HFFc6 (cell line): ENCODE measurements around the gene SMAD3. TPM values are rescaled to one million over a fixed set of nuclear protein-coding genes. Genes with fewer than 3 reads are reported as not detected.
"Not testable (repeated sequence)": the region's sequence is repeated elsewhere in the genome, so short reads cannot be mapped to it uniquely, and the experiment has no call there.

Experiments
- DNase-seq: peaks from one replicate; pipeline ENCODE4 v3.0.0-alpha.2; 2018
- H3K27ac Mint-ChIP-seq: 2 replicates; pipeline ENCODE4 v1.8.0; 2020; ENCODE audit warnings: mild to moderate bottlenecking, mixed read lengths
- H3K27me3 Mint-ChIP-seq: 2 replicates; pipeline ENCODE4 v1.8.0; 2021; ENCODE audit warnings: mild to moderate bottlenecking, moderate library complexity, mixed read lengths; ENCODE audit not compliant: insufficient read depth
- H3K36me3 Mint-ChIP-seq: 2 replicates; pipeline ENCODE4 v1.8.0; 2021; ENCODE audit warnings: low read depth, mixed read lengths
- H3K4me1 Mint-ChIP-seq: 2 replicates; pipeline ENCODE4 v1.8.0; 2020; ENCODE audit warnings: low read depth, mixed read lengths
- H3K4me3 Mint-ChIP-seq: 2 replicates; pipeline ENCODE4 v1.8.0; 2020; ENCODE audit warnings: mild to moderate bottlenecking, moderate library complexity, mixed read lengths
- H3K9me3 Mint-ChIP-seq: 2 replicates; pipeline ENCODE4 v1.8.0; 2020; ENCODE audit warnings: mild to moderate bottlenecking, mixed read lengths
- total RNA-seq, 6 experiments: library from RNA; stranded (reverse); fragmentation: NEBNext Ultra II Directional; extraction: Animal tissue kit (Norgen Biotek cat#: 25700); gene quantifications; 2 replicates in 1 of 6; 3 replicates in 5 of 6; pipeline ENCODE4 v1.2.3, GENCODE V29; 2021
- TF ChIP-seq, protein P1 (sequence below): fragments of 200-600 bp; sonication (generic); IDR thresholded peaks from 2 replicates; pipeline ENCODE4 v1.5.0; 2021; ENCODE audit warnings: antibody characterized with exemption, mild to moderate bottlenecking

SMAD3 gene
- total RNA-seq, 6 experiments from 2014 or later = 54.3 to 132 (median 118) TPM

DNA sequence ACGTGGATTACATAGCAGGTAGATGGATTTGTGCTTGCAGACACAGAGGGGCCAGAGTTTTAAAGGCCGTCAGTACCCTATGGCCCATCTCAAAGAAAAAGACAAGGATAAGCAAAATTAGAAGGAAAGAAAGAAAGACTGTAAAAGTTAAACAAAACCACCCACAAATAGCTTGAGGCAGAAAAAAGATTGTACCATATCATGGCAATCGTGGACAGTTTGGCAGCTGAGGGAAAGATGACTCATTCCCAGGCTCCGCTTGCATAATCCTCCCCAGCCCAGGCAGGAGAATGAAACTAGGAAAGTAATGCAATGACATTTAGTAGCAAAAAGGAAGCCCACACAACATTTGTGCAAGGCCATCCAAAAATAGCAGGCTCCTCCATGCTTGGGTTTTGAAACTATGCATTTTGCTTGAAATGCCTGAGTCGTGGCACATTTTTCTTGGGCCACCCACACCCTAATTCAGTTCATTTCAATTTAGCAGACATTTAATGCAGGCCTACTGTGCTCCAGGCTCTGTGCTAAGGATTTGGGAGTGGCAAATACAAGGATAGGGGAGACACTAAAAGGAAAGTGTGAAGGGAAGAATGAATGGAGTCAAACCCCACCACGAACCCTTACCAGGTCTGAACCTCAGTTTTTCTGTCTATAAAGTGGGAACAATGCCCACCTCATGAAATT lies 40.9 kb upstream of the SMAD3 start:
- peaks cover 70% of the 10 kb centered on the region for H3K4me1 Mint-ChIP-seq
- H3K27ac Mint-ChIP-seq = peak overlapping the region; percentile 91
- H3K9me3 Mint-ChIP-seq = no peaks in the 10 kb centered on the region
- H3K36me3 Mint-ChIP-seq = no peaks in the 10 kb centered on the region
- peak overlapping the region; percentile 76 for H3K4me3 Mint-ChIP-seq
- TF ChIP-seq, protein P1, sequence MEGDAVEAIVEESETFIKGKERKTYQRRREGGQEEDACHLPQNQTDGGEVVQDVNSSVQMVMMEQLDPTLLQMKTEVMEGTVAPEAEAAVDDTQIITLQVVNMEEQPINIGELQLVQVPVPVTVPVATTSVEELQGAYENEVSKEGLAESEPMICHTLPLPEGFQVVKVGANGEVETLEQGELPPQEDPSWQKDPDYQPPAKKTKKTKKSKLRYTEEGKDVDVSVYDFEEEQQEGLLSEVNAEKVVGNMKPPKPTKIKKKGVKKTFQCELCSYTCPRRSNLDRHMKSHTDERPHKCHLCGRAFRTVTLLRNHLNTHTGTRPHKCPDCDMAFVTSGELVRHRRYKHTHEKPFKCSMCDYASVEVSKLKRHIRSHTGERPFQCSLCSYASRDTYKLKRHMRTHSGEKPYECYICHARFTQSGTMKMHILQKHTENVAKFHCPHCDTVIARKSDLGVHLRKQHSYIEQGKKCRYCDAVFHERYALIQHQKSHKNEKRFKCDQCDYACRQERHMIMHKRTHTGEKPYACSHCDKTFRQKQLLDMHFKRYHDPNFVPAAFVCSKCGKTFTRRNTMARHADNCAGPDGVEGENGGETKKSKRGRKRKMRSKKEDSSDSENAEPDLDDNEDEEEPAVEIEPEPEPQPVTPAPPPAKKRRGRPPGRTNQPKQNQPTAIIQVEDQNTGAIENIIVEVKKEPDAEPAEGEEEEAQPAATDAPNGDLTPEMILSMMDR = no peak
- peak; percentile 95 for DNase-seq
- no peaks in the 10 kb centered on the region; the same call in none of the 2 replicates for H3K27me3 Mint-ChIP-seq

DNA sequence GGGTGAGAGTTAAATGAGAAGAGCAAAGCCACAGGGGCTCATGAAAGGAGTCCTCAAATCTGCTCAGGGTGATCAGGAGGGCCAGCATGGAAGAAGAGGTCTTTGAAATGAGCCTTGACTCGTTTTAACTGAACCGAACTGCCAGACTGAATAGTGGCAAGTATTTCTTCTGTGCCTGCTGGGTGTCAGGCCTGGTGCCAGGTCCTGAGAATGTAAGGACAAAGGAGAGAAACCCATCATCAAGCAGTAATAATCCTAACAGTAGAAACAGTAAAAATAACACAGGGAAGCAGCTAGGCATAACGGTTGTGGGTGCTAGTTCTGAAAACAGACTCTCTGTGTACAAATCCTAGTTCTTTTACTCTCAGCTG lies 40.4 kb upstream of the SMAD3 start:
- no peaks in the 10 kb centered on the region for H3K9me3 Mint-ChIP-seq
- peak overlapping the region; percentile 76 for H3K4me3 Mint-ChIP-seq
- H3K36me3 Mint-ChIP-seq = no peaks in the 10 kb centered on the region
- H3K27ac Mint-ChIP-seq = peak overlapping the region; percentile 91
- DNase-seq = no peak
- TF ChIP-seq, protein P1 = no peak
- H3K4me1 Mint-ChIP-seq = peaks cover 70% of the 10 kb centered on the region
- H3K27me3 Mint-ChIP-seq = no peaks in the 10 kb centered on the region; the same call in 1 of the 2 replicates

DNA sequence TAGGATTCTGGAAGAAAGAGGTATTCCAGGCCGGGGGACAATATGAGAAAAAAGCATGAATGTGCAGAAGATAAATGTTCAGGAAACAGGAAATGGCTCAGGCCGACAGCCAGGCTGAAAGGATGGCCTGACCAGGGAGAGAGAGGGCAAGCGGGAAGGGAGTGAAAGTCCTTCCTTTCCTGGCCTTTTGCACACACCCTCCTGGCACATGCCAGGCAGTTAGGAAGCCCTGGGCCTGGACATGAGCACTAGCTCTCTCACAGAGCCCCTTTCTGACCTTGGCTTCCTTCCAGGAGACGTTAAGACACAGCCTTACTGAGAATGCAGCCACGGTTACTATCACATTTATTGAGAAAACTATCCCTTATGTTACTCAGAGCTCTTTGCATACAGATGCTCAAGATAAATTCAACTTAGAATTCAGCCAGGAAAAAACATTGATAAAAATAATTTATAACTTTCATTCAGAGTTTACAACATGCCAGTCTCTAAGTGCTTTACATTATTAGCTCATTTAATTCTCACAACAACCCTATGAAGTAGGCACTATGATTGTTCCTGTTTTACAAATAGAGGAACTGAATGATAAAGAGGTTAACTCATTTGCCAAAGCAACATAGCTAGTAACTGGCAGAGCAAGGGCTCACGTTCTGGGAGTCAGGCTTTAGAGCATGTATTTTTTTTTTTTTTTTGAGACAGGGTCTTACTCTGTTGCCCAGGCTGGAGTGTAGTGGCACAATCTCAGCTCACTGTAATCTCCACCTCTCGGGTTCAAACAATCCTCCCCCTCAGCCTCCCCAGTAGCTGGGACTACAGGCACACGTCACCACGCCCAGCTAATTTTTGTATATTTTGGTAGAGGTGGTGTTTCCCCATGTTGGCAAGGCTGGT lies 39.4 kb upstream of the SMAD3 start:
- TF ChIP-seq, protein P1 = no peak
- Mint-ChIP-seq H3K9me3 (no peaks in the 10 kb centered on the region), H3K4me3 (peak overlapping the region; percentile 26), H3K4me1 (peaks cover 70% of the 10 kb centered on the region), H3K27ac (peak overlapping the region; percentile 91), H3K36me3 (no peaks in the 10 kb centered on the region), H3K27me3 (no peaks in the 10 kb centered on the region; the same call in 1 of the 2 replicates)
- DNase-seq = peak; percentile 52

DNA sequence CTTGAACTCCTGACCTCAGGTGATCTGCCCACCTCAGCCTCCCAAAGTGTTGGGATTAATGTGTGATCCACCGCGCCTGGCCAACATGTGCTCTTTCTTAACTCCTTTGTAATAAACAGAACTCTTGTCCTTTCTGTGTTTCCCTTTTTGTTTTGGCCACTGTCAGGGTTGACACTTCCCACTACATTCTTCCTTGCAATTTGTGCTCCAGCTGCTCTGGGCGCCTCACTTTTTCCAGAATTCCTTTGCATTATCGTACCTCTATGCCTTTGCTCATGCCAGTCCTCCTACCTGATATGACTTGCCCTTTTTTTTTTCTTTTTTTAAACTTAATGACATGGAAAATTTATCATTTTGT lies 38.8 kb upstream of the SMAD3 start:
- Mint-ChIP-seq H3K36me3 (no peaks in the 10 kb centered on the region), H3K27ac (peak overlapping the region; percentile 91), H3K4me3 (no peak overlapping the region; the same call in 1 of the 2 replicates), H3K4me1 (peaks cover 63% of the 10 kb centered on the region), H3K9me3 (no peaks in the 10 kb centered on the region), H3K27me3 (no peaks in the 10 kb centered on the region; the same call in 1 of the 2 replicates)
- DNase-seq = no peak
- TF ChIP-seq, protein P1 = no peak

DNA sequence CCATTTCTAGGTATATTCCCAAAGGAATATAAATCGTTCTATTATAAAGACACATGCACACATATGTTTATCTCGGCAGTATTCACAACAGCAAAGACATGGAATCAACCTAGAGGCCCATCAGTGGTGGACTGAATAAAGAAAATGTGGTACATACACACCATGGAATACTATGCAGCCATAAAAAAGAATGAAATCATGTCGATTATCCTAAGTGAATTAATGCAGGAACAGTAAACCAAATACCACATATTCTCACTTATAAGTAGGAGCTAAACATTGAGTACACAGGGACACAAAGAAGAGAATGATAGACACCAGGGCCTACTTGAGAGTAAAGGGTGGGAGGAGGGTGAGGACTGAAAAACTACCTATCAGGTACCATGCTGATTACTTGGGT lies 37.0 kb upstream of the SMAD3 start:
- not testable (repeated sequence) for H3K36me3 Mint-ChIP-seq, DNase-seq, H3K4me3 Mint-ChIP-seq, H3K9me3 Mint-ChIP-seq, H3K27me3 Mint-ChIP-seq
- Mint-ChIP-seq H3K4me1 (peaks cover 48% of the 10 kb centered on the region), H3K27ac (peak overlapping the region; percentile 29; the same call in 1 of the 2 replicates)
